T-helper 1 cell (primary cell): ENCODE results near the gene CACNA1D.

Experiments
- DNase-seq, 5 donors: peaks; one replicate each; pipeline ENCODE4 v3.0.0-alpha.2; 2012 to 2020

Gene CACNA1D

DNA sequence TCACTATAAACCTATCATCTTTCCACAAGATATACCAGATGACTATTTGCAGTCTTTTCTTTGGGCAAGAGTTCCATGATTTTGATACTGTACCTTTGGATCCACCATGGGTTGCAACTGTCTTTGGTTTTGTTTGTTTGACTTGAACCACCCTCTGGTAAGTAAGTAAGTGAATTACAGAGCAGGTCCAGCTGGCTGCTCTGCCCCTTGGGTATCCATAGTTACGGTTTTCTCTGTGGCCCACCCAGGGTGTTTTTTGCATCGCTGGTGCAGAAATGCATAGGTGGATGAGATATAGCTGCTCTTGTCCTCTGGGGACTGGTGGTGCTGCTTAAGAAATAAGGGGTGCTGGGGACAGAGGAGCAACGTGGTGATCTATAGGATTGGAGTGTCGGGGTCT lies 318.0 kb downstream of the CACNA1D start:
- no peak for DNase-seq

DNA sequence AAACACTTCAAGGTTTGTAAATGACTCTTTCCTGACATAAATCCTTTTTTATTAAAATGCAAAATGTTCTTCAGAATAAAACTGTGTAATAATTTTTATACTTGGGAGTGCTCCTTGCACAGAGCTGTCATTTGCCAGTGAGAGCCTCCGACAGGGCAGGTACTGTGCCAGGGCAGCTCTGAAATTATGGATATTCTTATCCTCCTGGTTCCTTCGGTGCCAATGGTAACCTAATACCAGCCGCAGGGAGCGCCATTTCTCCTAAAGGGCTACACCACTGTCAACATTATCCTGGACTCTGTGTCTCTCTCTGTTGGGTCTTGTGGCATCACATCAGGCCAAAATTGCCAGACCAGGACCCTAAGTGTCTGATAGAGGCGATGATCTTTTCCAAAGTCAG lies 318.8 kb downstream of the CACNA1D start:
- DNase-seq, result no peak

GRCh38 chr3:53813876-53814275 lies 319.5 kb downstream of the CACNA1D start:
- no peak for DNase-seq

GRCh38 chr3:53815067-53815466 lies 320.7 kb downstream of the CACNA1D start:
- no peak for DNase-seq

GRCh38 chr3:53815651-53816050 lies 321.2 kb downstream of the CACNA1D start:
- DNase-seq, result no peak

GRCh38 chr3:53816425-53816824 lies 322.0 kb downstream of the CACNA1D start:
- no peak for DNase-seq

DNA sequence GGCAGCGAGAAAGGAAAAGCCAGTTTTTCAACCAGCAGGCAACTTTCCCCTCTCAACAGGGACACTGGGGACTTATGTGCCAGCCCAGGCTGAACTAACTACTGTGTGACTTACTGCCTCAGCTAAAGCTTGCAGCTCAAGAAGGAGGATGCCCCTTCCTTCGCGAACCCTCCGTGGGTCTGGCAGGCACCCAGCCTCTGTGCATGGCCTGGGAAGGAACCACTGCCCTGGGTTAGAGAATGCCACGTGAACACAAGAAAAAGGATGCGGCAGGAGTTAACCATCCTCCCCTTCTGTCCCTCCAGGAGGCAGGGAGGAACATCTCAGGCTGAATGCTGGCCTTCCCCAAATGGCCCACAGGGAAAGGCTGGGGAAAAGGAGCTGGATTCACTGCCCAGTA lies 322.8 kb downstream of the CACNA1D start:
- no peak for DNase-seq

GRCh38 chr3:53817809-53818208 lies 323.4 kb downstream of the CACNA1D start:
- no peak for DNase-seq

GRCh38 chr3:53818221-53819162 lies 324.1 kb downstream of the CACNA1D start:
- no peak for DNase-seq

GRCh38 chr3:53819163-53819868 lies 324.9 kb downstream of the CACNA1D start:
- DNase-seq, result no peak

- DNase-seq, result no peak
Measured at GRCh38 chr3:53820084-53820483, 325.7 kb downstream of the CACNA1D start.

DNA sequence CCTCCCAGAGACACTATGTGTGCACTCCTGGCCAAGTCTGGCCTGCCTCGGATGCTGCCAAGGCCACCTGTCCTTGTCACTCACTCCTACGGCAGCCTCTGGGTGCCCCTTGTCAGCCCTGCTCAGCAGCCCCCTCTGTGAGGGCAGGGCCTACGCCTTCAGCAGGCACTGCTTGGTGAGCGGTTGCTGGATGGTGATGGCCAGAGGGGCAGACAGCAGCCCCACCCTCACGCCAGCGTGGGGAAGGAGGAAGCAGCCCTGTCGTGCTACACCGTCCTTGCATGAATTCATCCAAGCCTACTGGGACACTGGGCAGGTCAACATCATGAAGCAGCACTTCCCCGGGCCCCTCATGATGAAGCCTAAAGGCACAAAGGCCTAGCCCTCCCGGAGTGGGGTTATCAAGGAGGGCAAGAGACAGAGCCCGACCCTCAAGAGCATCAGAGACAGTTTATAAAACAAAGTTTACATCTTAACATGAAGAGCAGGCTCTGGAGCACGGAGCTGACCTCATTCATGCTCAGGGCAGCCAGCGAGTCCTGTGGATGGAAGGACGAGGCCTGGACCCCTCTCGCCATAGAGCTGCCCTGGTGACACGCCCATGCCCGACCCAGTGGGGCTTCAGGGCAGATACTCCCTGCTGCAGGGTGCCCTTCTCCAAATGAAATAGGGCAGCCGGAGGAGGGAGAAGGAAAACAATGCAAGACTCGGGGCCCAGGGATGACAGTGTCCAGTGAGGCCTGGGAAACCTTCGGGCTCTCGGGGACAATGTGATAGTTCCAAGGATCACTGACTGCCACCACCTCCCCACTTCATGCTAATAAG lies 326.6 kb downstream of the CACNA1D start:
- no peak for DNase-seq

DNA sequence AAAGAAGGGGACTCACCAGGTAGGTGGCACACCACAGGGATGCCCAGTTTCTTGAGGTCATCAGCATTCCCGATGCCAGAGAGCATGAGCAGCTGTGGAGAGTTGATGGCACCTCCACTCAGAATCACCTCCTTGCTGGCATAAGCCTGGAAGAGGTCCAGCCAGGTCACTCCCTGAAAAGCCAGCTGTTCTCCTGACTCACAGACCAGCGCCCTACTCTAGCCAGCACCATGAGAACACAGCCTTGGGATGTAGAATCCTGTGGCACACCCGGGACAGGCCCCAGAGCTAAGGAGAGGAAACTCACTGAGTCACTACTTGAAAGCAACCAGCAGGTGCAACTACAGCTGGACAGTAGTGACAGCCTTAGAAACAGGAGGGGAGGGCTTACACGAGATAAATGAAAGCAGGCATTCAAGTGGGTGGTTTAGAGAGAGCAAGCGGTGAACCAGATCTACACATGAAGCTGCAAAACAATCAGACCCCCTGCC lies 327.3 kb downstream of the CACNA1D start:
- DNase-seq, result no peak

- no peak for DNase-seq
Measured at GRCh38 chr3:53822331-53822741, 327.9 kb downstream of the CACNA1D start.

- DNase-seq, result no peak
Measured at GRCh38 chr3:53823026-53823955, 328.9 kb downstream of the CACNA1D start.

DNA sequence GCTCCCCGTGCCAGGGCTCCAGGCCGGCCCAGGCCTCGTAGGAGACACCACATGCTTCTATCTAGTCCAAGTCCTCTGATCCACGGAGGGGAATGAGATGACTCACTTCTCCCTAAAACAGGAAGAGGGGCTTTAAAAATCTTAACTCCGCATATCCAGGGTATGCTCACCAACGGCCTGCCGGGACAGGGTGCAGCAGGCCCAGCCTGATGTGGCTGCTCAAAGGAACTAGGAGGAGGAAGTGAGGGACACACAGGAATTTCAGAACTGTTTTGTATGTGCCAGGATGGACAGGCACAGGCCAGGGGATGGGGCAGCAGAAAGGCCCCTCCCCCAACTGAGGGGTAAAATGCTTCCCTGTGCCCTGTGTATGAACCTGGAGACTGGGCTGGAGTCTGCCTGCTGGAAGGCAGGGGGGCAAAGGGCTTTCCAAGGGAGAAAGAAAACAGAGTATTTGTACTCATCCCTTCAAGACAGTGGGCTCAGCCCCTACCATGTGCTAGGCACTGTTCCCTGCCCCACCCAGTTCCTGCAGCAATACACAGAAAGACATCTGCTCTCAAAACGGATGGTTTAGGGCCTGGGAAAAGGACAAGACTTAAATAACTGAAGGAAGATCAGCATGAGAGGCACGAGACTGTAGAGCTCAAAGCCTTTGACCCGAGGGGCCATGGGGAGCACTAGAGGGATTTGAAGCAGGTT lies 329.7 kb downstream of the CACNA1D start:
- no peak for DNase-seq

GRCh38 chr3:53824795-53825194 lies 330.4 kb downstream of the CACNA1D start:
- no peak for DNase-seq

DNA sequence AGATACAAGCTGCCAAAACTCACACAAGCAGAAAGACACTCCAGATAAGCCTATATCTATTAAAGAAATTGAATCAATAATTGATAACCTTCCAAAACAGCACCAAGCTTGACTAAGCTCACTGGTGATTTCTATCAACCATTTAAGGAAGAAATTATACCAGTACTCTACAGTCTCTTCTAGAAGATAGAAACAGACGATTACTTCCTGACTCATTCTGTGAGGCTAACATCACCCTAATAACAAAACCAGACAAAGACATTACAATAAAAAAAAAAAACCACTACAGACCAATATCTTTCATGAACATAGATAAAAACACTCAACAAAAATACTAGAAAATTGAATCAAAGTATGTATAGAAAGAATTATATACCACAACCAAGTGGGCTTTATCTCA lies 331.6 kb downstream of the CACNA1D start:
- DNase-seq, result no peak

- DNase-seq, result no peak
Measured at GRCh38 chr3:53828581-53828980, 334.2 kb downstream of the CACNA1D start.

- no peak for DNase-seq
Measured at GRCh38 chr3:53829605-53830004, 335.2 kb downstream of the CACNA1D start.

GRCh38 chr3:53830944-53831343 lies 336.5 kb downstream of the CACNA1D start:
- no peak for DNase-seq
